Large intestine (tissue), 3 donors: Measurements from ENCODE around the gene WSCD1. TPM values are rescaled to one million over a fixed set of nuclear protein-coding genes. Genes with fewer than 3 reads are reported as not detected.

Experiments used
- DNase-seq, 2 donors: peaks; one replicate each; pipeline versions ENCODE4 v3.0.0 to v3.0.0-alpha.2; 2013
- H3K27ac ChIP-seq: one replicate; pipeline ENCODE4 v1.5.1; 2013; ENCODE audit warnings: low read length
- H3K27me3 ChIP-seq: 2 replicates; pipeline ENCODE4 v1.6.1; 2013; ENCODE audit warnings: low read length; ENCODE audit not compliant: control insufficient read depth, insufficient read depth
- H3K36me3 ChIP-seq: 2 replicates; pipeline ENCODE4 v1.6.1; 2013; ENCODE audit warnings: low read length; ENCODE audit not compliant: control insufficient read depth, insufficient read depth
- H3K4me1 ChIP-seq: one replicate; pipeline ENCODE4 v1.6.1; 2013; ENCODE audit warnings: low read length; ENCODE audit not compliant: control insufficient read depth, insufficient read depth
- H3K4me3 ChIP-seq: one replicate; pipeline ENCODE4 v1.5.1; 2013; ENCODE audit warnings: low read length
- H3K9me3 ChIP-seq: one replicate; pipeline ENCODE4 v1.6.1; 2013; ENCODE audit warnings: mild to moderate bottlenecking, low read depth, low read length, moderate library complexity; ENCODE audit not compliant: control insufficient read depth
- WGBS: methylation state at CpG from one replicate; pipeline ENCODE4 v1.1.5; 2013; ENCODE audit warnings: low lambda C conversion rate; ENCODE audit not compliant: insufficient coverage; 5-methylcytosine and 5-hydroxymethylcytosine counted together
- polyA plus RNA-seq: library from polyadenylated mRNA; unstranded; fragments of 120-200 nt; gene quantifications from one replicate; pipeline ENCODE4 v1.2.1, GENCODE V29; 2013

WSCD1 gene
- polyA plus RNA-seq, 1 donor = 1.9 TPM

DNA sequence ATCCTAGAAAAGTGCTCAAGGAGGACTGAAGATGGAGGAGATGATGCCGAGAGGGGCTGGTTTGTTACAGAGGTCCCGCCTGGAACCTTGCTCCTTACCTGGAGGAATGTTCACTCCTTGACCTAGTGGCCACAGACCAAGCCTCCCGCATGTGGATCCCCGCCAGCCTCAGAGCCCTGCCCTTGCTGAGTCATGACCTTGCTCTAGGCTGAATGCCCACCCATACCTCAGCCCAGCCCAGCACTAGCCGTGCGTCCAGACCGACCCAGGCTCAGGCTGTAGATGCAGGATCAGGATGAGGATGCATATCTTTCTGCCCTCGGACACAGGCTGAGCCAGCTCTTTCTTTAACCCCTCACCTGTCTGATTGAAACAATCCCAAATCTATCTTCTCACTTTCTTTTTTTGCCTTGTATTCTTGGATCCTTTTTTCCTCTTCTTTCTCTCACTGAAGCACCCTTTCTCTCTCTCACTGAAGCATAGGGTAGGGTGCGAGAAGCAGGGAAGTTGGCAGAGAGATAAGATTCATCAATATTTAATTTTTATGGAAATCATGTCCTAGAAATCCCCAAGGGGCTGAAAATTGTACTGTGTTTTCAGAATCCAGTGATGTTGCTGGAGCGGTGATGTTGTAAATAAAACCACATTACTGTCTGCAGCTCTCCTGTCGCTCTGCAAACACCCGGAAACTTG lies 34.9 kb downstream of the WSCD1 start:
- Histone ChIP-seq H3K27me3 (no peaks in the 10 kb centered on the region), H3K27ac (no peak overlapping the region), H3K4me1 (no peaks in the 10 kb centered on the region), H3K36me3 (no peaks in the 10 kb centered on the region), H3K4me3 (no peak overlapping the region), H3K9me3 (no peaks in the 10 kb centered on the region)
- no peak for DNase-seq
- WGBS = 38% methylated on average over 2 of the region's 12 CpGs

DNA sequence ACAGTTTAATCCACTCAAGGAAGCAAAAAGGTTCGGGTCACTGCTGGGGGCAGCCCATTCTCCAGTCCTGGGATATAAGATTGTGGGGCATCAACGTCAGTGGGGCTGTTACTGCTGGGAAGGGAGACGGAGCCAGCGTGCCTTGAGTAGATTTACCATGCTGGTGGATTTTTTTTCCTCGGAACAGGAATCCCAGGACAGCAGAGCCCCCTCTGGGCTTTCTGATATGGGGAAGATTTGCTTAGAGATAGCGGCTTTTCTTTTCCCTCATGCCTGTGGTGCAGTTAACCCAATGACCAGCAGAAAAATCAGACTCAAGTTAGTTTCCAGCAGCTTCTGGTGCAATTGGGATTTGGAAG lies 35.4 kb downstream of the WSCD1 start:
- no peaks in the 10 kb centered on the region for H3K4me1 ChIP-seq
- DNase-seq = no peak

DNA sequence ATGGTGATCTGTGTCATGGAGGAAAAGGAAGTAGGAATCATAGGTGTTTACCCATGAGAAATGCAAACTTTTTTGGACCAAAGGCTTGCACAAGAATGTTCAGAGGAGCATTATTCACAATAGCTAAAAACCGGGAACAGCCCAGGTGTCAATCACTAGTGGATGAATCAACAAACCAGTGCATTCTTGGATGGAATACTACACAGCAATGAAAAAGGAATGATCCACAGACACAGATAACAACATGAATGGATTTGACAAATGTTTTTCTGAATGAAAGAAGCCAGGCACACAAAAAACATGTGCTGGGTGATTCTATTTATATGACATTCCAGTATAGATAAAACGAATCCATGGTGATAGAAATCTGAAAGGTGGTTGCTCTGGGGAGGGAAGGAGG lies 36.0 kb downstream of the WSCD1 start:
- Histone ChIP-seq H3K9me3 (no peaks in the 10 kb centered on the region), H3K4me3 (no peak overlapping the region), H3K4me1 (no peaks in the 10 kb centered on the region), H3K27me3 (no peaks in the 10 kb centered on the region), H3K27ac (no peak overlapping the region), H3K36me3 (no peaks in the 10 kb centered on the region)
- no CpG with 5 or more reads among the region's 2 CpGs for WGBS
- no peak for DNase-seq

More for the DNA sequence above, 35.4 kb downstream of the WSCD1 start:
- Histone ChIP-seq H3K27ac (no peak overlapping the region), H3K9me3 (no peaks in the 10 kb centered on the region), H3K27me3 (no peaks in the 10 kb centered on the region), H3K4me3 (no peak overlapping the region), H3K36me3 (no peaks in the 10 kb centered on the region)
- no CpG with 5 or more reads among the region's 6 CpGs for WGBS

DNA sequence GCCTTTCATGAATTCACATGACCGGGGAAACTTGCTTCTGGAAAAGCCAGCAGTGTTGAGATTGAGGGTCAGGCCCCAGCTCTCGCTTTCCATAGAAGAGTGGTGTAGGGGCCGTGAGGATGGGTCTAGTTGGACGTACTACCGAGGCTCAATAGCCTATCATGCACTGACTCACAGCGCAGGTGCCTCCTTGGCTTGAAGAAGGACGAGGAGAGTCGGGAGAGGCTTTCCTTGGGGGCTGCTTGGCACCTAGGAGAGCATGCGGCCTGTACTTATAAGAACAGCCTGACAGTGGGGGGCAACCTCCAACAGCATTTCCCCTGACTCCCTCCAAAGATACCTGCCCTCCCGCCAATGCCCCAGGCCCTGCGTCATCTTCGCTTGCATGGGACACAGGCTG lies 37.6 kb downstream of the WSCD1 start:
- H3K9me3 ChIP-seq = no peaks in the 10 kb centered on the region
- WGBS = no CpG with 5 or more reads among the region's 12 CpGs
- H3K36me3 ChIP-seq = no peaks in the 10 kb centered on the region
- H3K27me3 ChIP-seq = no peaks in the 10 kb centered on the region
- no peak overlapping the region for H3K4me3 ChIP-seq
- H3K4me1 ChIP-seq = no peaks in the 10 kb centered on the region
- no peak overlapping the region for H3K27ac ChIP-seq
- DNase-seq = no peak

DNA sequence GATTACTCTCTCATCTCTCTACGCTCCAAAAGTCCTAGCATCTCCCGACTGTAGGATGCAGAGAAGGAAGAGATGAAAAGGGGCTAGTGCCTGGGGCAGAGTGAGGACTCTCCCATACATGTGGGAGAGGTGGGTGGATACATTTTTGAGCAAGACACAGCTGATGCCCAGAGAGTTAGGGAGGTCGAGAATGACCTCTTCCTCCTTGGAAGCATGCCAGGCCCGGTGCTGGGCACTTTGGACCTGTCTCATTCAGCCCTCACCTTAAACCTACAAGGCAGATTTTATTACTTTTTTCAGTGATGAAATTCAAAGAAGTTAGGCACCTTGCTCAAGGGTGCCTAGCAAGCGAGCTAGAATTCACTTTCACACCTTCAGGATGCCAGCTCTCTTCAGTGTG lies 38.2 kb downstream of the WSCD1 start:
- Histone ChIP-seq H3K27me3 (no peaks in the 10 kb centered on the region), H3K36me3 (no peaks in the 10 kb centered on the region), H3K4me3 (no peak overlapping the region), H3K9me3 (no peaks in the 10 kb centered on the region), H3K27ac (no peak overlapping the region), H3K4me1 (no peaks in the 10 kb centered on the region)
- no peak for DNase-seq
- WGBS = no CpG with 5 or more reads among the region's 5 CpGs

DNA sequence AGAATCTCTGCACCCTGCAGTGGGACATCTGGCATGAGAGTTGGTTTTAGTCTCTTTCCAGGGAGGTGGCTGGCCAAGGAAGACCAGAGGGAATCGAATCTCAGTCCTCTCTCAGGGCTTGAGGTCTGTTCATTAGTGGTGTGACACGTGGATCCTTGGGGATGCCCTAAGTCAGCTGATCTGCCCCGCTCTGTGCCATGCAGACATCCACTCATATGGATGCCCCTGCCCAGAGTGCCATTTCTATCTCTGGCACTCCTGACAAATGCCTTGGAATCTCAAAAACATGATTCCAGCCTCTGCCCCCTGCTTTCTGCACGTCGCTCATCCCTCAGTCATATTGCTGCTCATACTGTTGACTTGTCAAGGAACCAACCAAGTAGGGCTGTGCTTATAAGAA lies 38.8 kb downstream of the WSCD1 start:
- no peak for DNase-seq
- no CpG with 5 or more reads among the region's 5 CpGs for WGBS
- H3K9me3 ChIP-seq = no peaks in the 10 kb centered on the region
- no peaks in the 10 kb centered on the region for H3K4me1 ChIP-seq
- no peaks in the 10 kb centered on the region for H3K36me3 ChIP-seq
- H3K27ac ChIP-seq = no peak overlapping the region
- no peaks in the 10 kb centered on the region for H3K27me3 ChIP-seq
- no peak overlapping the region for H3K4me3 ChIP-seq

DNA sequence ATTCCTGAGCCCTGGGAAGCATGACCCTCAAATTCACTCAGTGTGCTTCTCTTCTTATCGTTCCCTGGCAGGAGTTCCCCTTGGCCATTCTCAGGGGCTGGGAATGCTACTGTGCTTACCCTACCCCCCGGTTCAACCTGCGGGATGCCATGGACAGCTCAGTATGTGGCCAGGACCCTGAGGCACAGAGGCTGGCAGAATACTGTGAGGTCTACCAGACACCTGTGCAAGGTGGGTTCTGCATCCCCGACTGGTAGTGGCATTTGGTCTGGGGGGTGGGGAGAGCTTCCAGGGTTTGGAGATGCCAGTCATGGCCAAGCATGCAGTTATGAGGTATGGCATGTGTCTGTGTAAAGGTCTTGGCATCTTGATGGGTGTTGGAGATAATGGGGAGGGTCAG lies 39.4 kb downstream of the WSCD1 start:
- DNase-seq = no peak
- Histone ChIP-seq H3K4me3 (no peak overlapping the region), H3K27me3 (no peaks in the 10 kb centered on the region), H3K9me3 (no peaks in the 10 kb centered on the region), H3K27ac (no peak overlapping the region), H3K4me1 (no peaks in the 10 kb centered on the region), H3K36me3 (no peaks in the 10 kb centered on the region)
- WGBS = no CpG with 5 or more reads among the region's 4 CpGs

DNA sequence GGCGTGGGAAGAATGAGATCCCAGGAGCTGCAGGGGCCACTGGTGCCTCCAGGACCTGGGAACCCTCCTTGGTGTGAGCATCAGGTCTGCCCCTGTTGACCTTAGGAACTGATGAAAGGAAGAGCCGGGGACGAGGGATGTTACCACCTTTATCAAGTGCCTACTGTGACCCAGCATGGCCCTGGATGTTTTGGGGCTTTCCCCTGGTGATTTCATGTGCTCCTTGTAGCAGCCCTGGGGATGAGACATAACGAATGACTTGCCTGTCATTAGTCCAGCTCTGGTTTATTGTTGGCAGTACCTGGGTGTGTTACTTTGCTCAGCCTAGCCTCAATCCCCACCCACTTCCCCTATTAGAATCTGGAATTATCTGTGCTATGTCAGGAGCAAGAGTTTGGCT lies 39.9 kb downstream of the WSCD1 start:
- H3K4me3 ChIP-seq = no peak overlapping the region
- H3K4me1 ChIP-seq = no peaks in the 10 kb centered on the region
- no peaks in the 10 kb centered on the region for H3K27me3 ChIP-seq
- H3K36me3 ChIP-seq = no peaks in the 10 kb centered on the region
- no peak for DNase-seq
- H3K9me3 ChIP-seq = no peaks in the 10 kb centered on the region
- WGBS = no CpG with 5 or more reads among the region's 4 CpGs
- no peak overlapping the region for H3K27ac ChIP-seq

DNA sequence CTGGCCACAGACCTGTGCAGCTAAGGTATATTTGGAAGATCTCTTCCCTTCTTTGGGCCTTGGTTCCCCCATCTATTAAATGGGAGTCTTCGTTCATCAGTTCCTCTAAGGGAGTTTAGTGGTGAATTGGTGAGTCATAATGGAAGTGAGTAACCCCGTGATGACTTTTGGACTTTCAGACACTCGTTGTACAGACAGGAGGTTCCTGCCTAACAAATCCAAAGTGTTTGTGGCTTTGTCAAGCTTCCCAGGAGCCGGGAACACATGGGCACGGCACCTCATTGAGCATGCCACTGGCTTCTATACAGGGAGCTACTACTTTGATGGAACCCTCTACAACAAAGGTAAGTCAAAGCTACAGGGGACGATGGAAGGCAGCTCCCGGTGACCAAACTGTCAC lies 40.4 kb downstream of the WSCD1 start:
- Histone ChIP-seq H3K9me3 (no peaks in the 10 kb centered on the region), H3K36me3 (no peaks in the 10 kb centered on the region), H3K27me3 (no peaks in the 10 kb centered on the region), H3K4me3 (no peak overlapping the region), H3K27ac (no peak overlapping the region), H3K4me1 (no peaks in the 10 kb centered on the region)
- 83% methylated on average over 1 of the region's 7 CpGs for WGBS
- DNase-seq = no peak

DNA sequence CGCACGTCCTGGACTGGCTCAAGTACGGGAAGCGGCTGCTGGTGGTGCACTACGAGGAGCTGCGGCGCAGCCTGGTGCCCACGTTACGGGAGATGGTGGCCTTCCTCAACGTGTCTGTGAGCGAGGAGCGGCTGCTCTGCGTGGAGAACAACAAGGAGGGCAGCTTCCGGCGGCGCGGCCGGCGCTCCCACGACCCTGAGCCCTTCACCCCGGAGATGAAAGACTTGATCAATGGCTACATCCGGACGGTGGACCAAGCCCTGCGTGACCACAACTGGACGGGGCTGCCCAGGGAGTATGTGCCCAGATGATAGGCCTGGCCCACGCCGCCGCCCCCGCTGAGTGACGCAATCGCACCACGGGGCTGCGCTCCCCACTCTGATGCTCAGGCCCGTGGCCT lies 50.2 kb downstream of the WSCD1 start:
- H3K9me3 ChIP-seq = no peaks in the 10 kb centered on the region
- H3K4me3 ChIP-seq = no peak overlapping the region
- H3K36me3 ChIP-seq = no peaks in the 10 kb centered on the region
- no peaks in the 10 kb centered on the region for H3K4me1 ChIP-seq
- no CpG with 5 or more reads among the region's 34 CpGs for WGBS
- H3K27me3 ChIP-seq = no peaks in the 10 kb centered on the region
- no peak overlapping the region for H3K27ac ChIP-seq
- no peak for DNase-seq

DNA sequence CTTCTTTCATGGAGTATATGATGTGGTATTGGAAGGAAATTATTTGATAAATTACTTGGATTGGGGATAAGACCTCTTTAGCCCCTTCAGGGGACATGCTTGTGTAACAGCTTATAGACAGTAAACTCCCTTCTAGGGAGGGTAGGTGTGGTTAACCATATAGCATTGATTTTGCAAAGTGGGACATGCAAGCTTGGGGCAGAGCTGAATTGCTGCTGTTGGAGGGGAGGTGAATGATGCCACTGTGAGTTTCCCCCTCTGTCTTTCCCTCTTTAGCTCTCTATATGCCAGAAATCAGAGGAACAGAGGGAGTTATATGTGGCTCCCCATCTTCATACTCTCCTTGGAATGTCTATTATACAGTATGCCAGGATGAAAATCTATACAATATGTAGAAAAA lies 54.7 kb downstream of the WSCD1 start:
- Histone ChIP-seq H3K4me1 (no peaks in the 10 kb centered on the region), H3K27me3 (no peaks in the 10 kb centered on the region), H3K9me3 (no peaks in the 10 kb centered on the region), H3K4me3 (no peak overlapping the region), H3K27ac (no peak overlapping the region), H3K36me3 (no peaks in the 10 kb centered on the region)
- no peak for DNase-seq
